CD8-positive, alpha-beta memory T cell (primary cell): ENCODE data around the gene VPS9D1. TPM values are rescaled to one million over a fixed set of nuclear protein-coding genes. Genes with fewer than 3 reads are reported as not detected.
A peak's percentile ranks its signal among the peaks of the same experiment; 100 is the strongest.
"Not testable (repeated sequence)": the region's sequence is repeated elsewhere in the genome, so short reads cannot be mapped to it uniquely, and the experiment has no call there.

Source experiments
- CTCF ChIA-PET: fragments of 350-600 bp; sonication (Branson Sonifier 250); formaldehyde crosslinking; loops from one replicate; lab custom pipeline; 2021; ENCODE audit warnings: antibody characterized with exemption; lab: Charles Lee
- POLR2A ChIA-PET: fragments of 350-600 bp; sonication (Branson Sonifier 250); formaldehyde crosslinking; loops from one replicate; lab custom pipeline; 2021; ENCODE audit warnings: antibody characterized with exemption; lab: Charles Lee
- DNase-seq, 5 donors: peaks; one replicate each; pipeline versions ENCODE4 v3.0.0 to v3.0.0-alpha.2; 2020 to 2022; ENCODE audit warnings: mixed read lengths in 1 of 5
- H3K27ac ChIP-seq: one replicate; pipeline ENCODE4 v1.7.0; 2013; ENCODE audit warnings: low read depth, mild to moderate bottlenecking, low read length, moderate library complexity
- H3K27me3 ChIP-seq: 2 replicates; pipeline ENCODE4 v1.7.0; 2013; ENCODE audit warnings: low read length, mild to moderate bottlenecking; ENCODE audit not compliant: insufficient read depth, poor library complexity, severe bottlenecking
- H3K36me3 ChIP-seq: 2 replicates; pipeline ENCODE4 v1.7.0; 2013; ENCODE audit warnings: mild to moderate bottlenecking, low read length, moderate library complexity; ENCODE audit not compliant: insufficient read depth
- H3K4me1 ChIP-seq: 2 replicates; pipeline ENCODE4 v1.7.0; 2013; ENCODE audit warnings: mild to moderate bottlenecking, low read length, moderate library complexity; ENCODE audit not compliant: insufficient read depth
- H3K4me3 ChIP-seq: 2 replicates; pipeline ENCODE4 v1.7.0; 2013; ENCODE audit warnings: mild to moderate bottlenecking, low read length
- H3K9me3 ChIP-seq: 2 replicates; pipeline ENCODE4 v1.7.0; 2013; ENCODE audit warnings: mild to moderate bottlenecking, low read length
- H3K27ac Mint-ChIP-seq, 8 donors: one replicate each; pipeline ENCODE4 v1.8.0; 2020 to 2021; ENCODE audit warnings: mixed read lengths in 8 of 8, mild to moderate bottlenecking in 6 of 8, inconsistent platforms in 3 of 8, moderate library complexity in 3 of 8
- H3K27me3 Mint-ChIP-seq, 2 donors: one replicate each; pipeline ENCODE4 v1.8.0; 2020 to 2021; ENCODE audit warnings: mixed read lengths in 2 of 2, mild to moderate bottlenecking in 1 of 2, moderate library complexity in 1 of 2
- H3K36me3 Mint-ChIP-seq, 3 donors: one replicate each; pipeline ENCODE4 v1.8.0; 2020 to 2021; ENCODE audit warnings: mixed read lengths in 3 of 3, inconsistent platforms in 1 of 3, mild to moderate bottlenecking in 1 of 3
- H3K4me1 Mint-ChIP-seq, 3 donors: one replicate each; pipeline ENCODE4 v1.8.0; 2020 to 2021; ENCODE audit warnings: mixed read lengths in 3 of 3, inconsistent platforms in 1 of 3, mild to moderate bottlenecking in 1 of 3
- H3K4me3 Mint-ChIP-seq, 7 donors: one replicate each; pipeline ENCODE4 v1.8.0; 2020 to 2021; ENCODE audit warnings: mixed read lengths in 7 of 7, mild to moderate bottlenecking in 6 of 7, moderate library complexity in 4 of 7, inconsistent platforms in 2 of 7
- H3K9me3 Mint-ChIP-seq, 5 donors: one replicate each; pipeline ENCODE4 v1.8.0; 2020 to 2022; ENCODE audit warnings: mixed read lengths in 5 of 5, mild to moderate bottlenecking in 3 of 5, moderate library complexity in 2 of 5, inconsistent platforms in 1 of 5
- polyA plus RNA-seq: library from polyadenylated mRNA; unstranded; fragments of 300-500 nt; fragmentation: Illumina TruSeq; gene quantifications from one replicate; pipeline ENCODE4 v1.2.3, GENCODE V29; 2021
- total RNA-seq, 2 experiments: library from RNA; stranded (reverse); gene quantifications; one replicate each; pipeline ENCODE4 v1.2.3, GENCODE V29; 2021

Gene VPS9D1
- total and polyA plus RNA-seq, 3 experiments from 2014 or later = 1.6 to 4.0 (median 3.7) TPM

DNA sequence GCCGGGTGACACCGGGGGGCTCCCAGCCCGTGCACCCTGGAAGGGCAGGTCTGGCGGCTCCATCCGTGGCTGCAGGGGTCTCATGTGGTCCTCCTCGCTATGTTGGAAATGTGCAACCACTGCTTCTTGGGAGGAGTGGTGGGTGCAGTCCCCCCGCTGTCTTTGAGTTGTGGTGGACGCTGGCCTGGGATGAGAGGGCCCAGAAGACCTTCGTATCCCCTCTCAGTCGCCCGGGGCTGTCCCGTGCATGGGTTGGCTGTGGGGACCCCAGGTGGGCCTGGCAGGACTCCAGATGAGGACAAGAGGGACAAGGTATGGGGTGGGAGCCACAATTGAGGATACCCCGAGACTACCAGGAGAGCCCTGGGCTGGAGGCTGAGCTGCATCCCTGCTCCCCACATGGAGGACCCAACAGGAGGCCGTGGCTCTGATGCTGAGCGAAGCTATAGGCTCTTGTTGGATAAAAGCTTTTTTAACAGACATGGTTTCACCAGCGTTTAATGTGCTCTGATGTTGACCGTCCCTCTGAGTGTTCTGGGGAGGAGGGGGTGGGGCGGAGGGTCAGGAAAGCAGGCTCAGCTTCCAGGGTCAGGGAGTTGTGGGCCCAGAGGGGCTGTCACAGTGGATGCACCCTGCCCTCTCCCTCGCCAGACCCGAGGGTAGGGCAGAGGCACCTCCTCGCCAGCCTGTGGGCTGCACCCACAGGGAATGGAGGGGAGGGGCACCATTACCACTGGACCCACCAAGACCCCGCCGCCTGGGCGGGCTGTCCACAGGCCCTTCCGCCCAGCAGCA, 24.6 kb downstream of the VPS9D1 start:
- DNase-seq = peak in 1 of 5 donors; percentile 39
- Mint-ChIP-seq H3K36me3 (peaks cover 0 to 39% (median 0%) of the 10 kb centered on the region in 3 donors), H3K27me3 (no peaks in the 10 kb centered on the region), H3K4me3 (peak overlapping the region in 2 of 7 donors; percentile 44 to 61), H3K9me3 (no peaks in the 10 kb centered on the region), H3K4me1 (peaks cover 12 to 37% (median 19%) of the 10 kb centered on the region in 3 donors), H3K27ac (peak overlapping the region in 4 of 8 donors; percentile 51 to 91 (median 70))
- Histone ChIP-seq H3K36me3 (peaks cover 10% of the 10 kb centered on the region), H3K9me3 (no peaks in the 10 kb centered on the region), H3K4me1 (peaks cover 27% of the 10 kb centered on the region), H3K27me3 (no peaks in the 10 kb centered on the region), H3K27ac (no peak overlapping the region), H3K4me3 (no peak overlapping the region)
- ChIA-PET POLR2A (no interaction called here), CTCF (interaction anchor here (6.7 to 17.8 kb wide), 2 partner anchors 91 to 164 kb away, joined by 111 to 323 read pairs; no protein-coding TSS in a partner anchor)

DNA sequence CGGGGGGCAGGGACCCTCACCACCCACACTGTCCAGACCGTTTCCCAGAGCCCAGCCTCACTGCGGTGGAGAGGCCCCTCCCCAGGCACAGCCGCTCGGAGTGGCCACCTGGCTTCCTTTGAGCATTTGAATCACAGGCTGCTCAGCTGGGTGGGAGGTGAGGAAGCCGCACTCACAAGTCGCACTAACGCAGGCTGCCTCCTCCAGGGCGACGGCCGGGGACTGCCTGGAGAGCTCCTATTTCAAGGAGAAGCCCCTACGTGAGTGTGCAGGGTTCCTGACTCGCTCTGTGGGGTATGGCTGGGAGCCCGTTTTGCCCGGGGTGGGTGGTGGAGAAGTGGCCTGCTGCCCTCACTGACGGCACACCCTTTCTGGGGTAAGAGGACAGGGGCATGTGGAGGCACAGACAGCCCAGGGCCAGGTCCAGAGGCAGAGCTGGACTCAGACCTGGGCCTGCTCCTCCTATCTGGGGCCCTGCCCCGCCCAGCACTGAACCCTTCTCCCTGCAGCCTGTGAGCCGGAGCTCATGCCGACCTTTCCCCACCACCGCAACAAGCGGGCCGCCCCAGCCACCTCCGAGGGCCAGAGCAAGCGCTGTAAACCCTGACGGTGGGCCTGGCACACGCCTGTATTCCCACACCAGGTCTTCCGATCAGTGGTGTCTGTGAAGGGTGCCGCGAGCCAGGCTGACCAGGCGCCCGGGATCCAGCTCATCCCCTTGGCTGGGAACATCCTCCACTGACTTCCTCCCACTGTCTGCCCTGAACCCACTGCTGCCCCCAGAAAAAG, 25.4 kb downstream of the VPS9D1 start:
- Mint-ChIP-seq H3K27ac (peak overlapping the region in 4 of 8 donors; percentile 8 to 68 (median 56)), H3K4me1 (peaks cover 12 to 31% (median 19%) of the 10 kb centered on the region in 3 donors), H3K4me3 (peak overlapping the region in 1 of 7 donors; percentile 42), H3K36me3 (peaks cover 0 to 45% (median 2%) of the 10 kb centered on the region in 3 donors), H3K9me3 (no peaks in the 10 kb centered on the region), H3K27me3 (no peaks in the 10 kb centered on the region)
- Histone ChIP-seq H3K36me3 (peaks cover 10% of the 10 kb centered on the region), H3K27ac (no peak overlapping the region), H3K27me3 (no peaks in the 10 kb centered on the region), H3K9me3 (no peaks in the 10 kb centered on the region), H3K4me1 (peaks cover 21% of the 10 kb centered on the region), H3K4me3 (no peak overlapping the region)
- ChIA-PET POLR2A (no interaction called here), CTCF (interaction anchor here (1.1 to 17.8 kb wide), 3 partner anchors 92 to 165 kb away, joined by 4 to 323 read pairs (median 111); no protein-coding TSS in a partner anchor)
- peak in 1 of 5 donors; percentile 45 for DNase-seq

DNA sequence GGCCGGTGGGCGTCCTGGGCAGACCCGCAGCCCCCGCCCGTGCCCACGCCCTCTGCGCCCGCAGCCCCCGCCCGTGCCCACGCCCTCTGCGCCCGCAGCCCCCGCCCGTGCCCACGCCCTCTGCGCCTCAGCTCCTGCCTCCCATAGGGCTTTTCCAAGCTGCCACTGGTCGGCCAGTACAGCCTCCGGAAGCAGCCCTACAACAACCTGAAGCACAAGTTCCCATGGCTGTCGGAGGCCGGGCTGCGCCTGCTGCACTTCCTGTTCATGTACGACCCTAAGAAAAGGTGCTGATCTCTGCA, 26.0 kb downstream of the VPS9D1 start:
- peaks cover 0 to 50% (median 2%) of the 10 kb centered on the region in 3 donors for H3K36me3 Mint-ChIP-seq
- peak overlapping the region in 1 of 8 donors; percentile 67 for H3K27ac Mint-ChIP-seq
- DNase-seq, H3K4me3 ChIP-seq, H3K9me3 Mint-ChIP-seq, H3K27ac ChIP-seq, H3K27me3 Mint-ChIP-seq, H3K27me3 ChIP-seq, H3K9me3 ChIP-seq, POLR2A ChIA-PET, H3K4me3 Mint-ChIP-seq: not testable (repeated sequence)
- H3K36me3 ChIP-seq = peaks cover 10% of the 10 kb centered on the region
- peaks cover 16% of the 10 kb centered on the region for H3K4me1 ChIP-seq
- H3K4me1 Mint-ChIP-seq = peaks cover 8 to 25% (median 15%) of the 10 kb centered on the region in 3 donors
- CTCF ChIA-PET = interaction anchor here (1.1 to 17.8 kb wide), 2 partner anchors 93 to 106 kb away, joined by 4 to 323 read pairs; no protein-coding TSS in a partner anchor

DNA sequence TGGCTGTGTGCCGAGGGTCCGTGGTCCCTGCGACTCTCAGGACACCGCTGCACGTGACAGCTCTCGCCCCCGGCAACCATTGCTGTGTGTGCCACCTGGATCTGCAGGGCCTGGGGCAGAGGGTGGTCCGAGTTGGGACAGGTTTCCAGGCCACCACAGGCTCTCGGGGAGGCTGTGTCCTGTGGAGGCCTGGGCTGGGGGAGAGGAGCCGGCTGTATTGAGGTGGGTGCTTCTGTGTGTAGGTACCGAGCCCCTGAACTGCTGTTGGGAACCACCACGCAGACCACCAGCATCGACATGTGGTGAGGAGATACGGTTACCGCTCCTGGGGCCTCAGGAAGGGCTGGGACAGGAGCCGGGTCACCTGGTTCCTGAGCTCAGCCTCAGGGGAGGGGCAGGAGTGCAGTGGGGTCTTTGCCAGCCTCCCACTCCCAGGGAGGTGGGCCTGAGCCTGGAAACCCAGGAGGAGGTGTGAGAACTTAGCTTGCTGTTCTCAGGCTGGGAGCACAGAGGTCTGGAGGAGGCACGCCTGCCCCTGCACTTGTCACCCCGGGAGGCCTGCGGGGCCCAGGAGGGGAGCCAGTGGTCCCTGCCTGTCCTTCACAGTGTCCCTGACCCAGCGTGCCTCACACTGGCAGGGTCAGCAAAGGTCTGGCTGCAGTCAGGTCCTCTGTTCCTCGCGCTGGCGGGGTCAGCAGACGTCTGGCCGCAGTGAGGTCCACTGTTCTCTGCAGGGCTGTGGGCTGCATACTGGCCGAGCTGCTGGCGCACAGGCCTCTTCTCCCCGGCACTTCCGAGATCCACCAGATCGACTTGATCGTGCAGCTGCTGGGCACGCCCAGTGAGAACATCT, 26.5 kb downstream of the VPS9D1 start:
- CTCF ChIA-PET = interaction anchor here (1.0 to 17.8 kb wide), 3 partner anchors 93 to 216 kb away, joined by 3 to 323 read pairs (median 4); no protein-coding TSS in a partner anchor

DNA sequence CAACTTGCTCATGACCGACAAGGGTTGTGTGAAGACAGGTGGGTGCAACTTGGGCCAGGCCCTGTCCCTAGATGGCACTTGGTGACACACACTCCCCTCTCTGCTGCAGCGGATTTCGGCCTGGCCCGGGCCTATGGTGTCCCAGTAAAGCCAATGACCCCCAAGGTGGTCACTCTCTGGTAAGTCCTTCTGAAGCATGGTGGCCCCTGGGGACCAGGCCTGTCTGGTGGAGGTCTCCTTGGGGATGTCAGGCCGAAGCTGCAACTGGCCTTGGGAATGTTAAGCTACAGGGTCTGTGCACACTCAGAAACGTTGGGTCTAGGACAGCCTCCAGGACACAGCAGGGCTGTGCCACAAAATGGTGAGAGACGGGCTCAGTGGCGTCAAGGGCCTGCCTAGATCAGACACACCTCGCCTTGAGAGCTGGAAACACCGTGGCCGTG, 27.4 kb downstream of the VPS9D1 start:
- Histone ChIP-seq H3K9me3 (no peaks in the 10 kb centered on the region), H3K36me3 (peaks cover 15% of the 10 kb centered on the region), H3K27me3 (no peaks in the 10 kb centered on the region), H3K27ac (no peak overlapping the region), H3K4me1 (peaks cover 14% of the 10 kb centered on the region), H3K4me3 (no peak overlapping the region)
- H3K27me3 Mint-ChIP-seq = no peaks in the 10 kb centered on the region
- H3K9me3 Mint-ChIP-seq = no peaks in the 10 kb centered on the region
- POLR2A ChIA-PET = no interaction called here
- peak overlapping the region in 1 of 8 donors; percentile 52 for H3K27ac Mint-ChIP-seq
- H3K4me1 Mint-ChIP-seq = peaks cover 4 to 24% (median 13%) of the 10 kb centered on the region in 3 donors
- peak overlapping the region in 1 of 7 donors; percentile 32 for H3K4me3 Mint-ChIP-seq
- peaks cover 0 to 48% (median 2%) of the 10 kb centered on the region in 3 donors for H3K36me3 Mint-ChIP-seq
- DNase-seq = no peak
- CTCF ChIA-PET = interaction anchor here (1.0 kb wide), 1 partner anchor 217 kb away, joined by 3 read pairs; no protein-coding TSS in a partner anchor

More for the DNA sequence above, 26.5 kb downstream of the VPS9D1 start:
- DNase-seq = no peak
- Histone ChIP-seq H3K36me3 (peaks cover 13% of the 10 kb centered on the region), H3K4me3 (no peak overlapping the region), H3K27me3 (no peaks in the 10 kb centered on the region), H3K9me3 (no peaks in the 10 kb centered on the region), H3K27ac (no peak overlapping the region), H3K4me1 (peaks cover 14% of the 10 kb centered on the region)
- Mint-ChIP-seq H3K9me3 (no peaks in the 10 kb centered on the region), H3K4me1 (peaks cover 7 to 24% (median 15%) of the 10 kb centered on the region in 3 donors), H3K4me3 (no peak overlapping the region), H3K36me3 (peaks cover 0 to 49% (median 2%) of the 10 kb centered on the region in 3 donors), H3K27me3 (no peaks in the 10 kb centered on the region), H3K27ac (peak overlapping the region in 3 of 8 donors; percentile 38 to 67 (median 57))
- POLR2A ChIA-PET = no interaction called here

DNA sequence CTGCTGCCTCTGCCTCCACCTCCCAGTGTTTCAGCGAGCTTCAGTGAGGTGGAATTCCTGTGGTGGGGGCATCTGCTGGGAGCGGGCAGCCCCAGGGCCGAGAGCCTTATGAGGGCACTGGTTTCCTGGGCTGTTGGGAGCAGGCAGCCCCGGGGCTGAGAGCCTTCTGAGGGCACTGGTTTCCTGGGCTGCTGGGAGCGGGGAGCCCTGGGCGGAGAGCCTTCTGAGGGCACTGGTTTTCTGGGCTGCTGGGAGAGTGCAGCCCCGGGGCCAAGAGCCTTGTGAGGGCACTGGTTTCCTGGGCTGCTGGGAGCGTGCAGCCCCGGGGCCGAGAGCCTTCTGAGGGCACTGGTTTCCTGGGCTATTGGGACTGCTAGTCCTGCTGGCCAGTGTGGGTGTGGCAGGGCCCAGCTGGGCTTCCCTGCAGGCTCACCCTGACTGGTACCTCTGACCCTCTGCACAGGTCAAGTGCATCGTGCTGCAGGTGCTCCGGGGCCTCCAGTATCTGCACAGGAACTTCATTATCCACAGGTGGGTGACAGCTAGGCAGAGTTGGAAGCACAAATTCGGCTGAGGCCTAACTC, 28.6 kb downstream of the VPS9D1 start:
- Histone ChIP-seq H3K27ac (no peak overlapping the region), H3K27me3 (no peaks in the 10 kb centered on the region), H3K9me3 (no peaks in the 10 kb centered on the region), H3K4me1 (peaks cover 22% of the 10 kb centered on the region), H3K36me3 (peaks cover 15% of the 10 kb centered on the region), H3K4me3 (no peak overlapping the region)
- POLR2A ChIA-PET = no interaction called here
- DNase-seq = no peak
- CTCF ChIA-PET = interaction anchor here (1.3 kb wide), 1 partner anchor 8 kb away, joined by 3 read pairs; no protein-coding TSS in a partner anchor
- Mint-ChIP-seq H3K9me3 (no peaks in the 10 kb centered on the region), H3K36me3 (peaks cover 0 to 48% (median 2%) of the 10 kb centered on the region in 3 donors), H3K27ac (peak overlapping the region in 1 of 8 donors; percentile 6), H3K4me1 (peaks cover 12 to 30% (median 20%) of the 10 kb centered on the region in 3 donors), H3K4me3 (peak overlapping the region in 1 of 7 donors; percentile 36), H3K27me3 (no peaks in the 10 kb centered on the region)
